SKM-1 treated with dmso at 0.1 percent for 144 hours (cell line): Measurements from ENCODE around the gene LIG4.

Experiments
- DNase-seq: peaks from one replicate; lab custom pipeline; 2025; ENCODE audit not compliant: unreplicated experiment; lab: John Stamatoyannopoulos, UW

The LIG4 gene

DNA sequence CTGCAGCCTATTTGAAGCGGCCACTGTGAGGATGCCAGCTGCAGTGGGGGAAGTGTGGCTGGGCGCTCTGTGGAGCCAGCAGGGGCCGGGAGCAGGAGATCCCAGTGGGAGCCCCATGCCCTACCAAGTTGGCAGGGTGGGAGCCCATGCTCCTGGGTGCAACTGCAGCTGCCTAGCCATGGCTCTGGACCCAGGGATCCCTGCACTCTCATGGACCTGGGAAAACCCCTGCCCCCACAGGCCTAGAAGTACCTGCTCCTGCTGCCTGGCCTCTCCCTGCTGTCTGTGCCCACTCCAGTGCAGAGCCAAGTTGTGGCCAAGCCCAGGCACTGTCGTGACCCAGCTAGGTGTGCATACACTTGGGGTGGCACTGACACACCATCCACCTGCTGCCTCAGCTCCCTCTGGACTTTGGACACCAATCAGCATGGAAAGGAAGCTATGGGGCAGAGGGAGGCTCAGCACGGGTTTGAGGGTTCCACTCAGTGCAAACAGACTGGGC, 20.9 kb downstream of the LIG4 start:
- DNase-seq, result no peak

DNA sequence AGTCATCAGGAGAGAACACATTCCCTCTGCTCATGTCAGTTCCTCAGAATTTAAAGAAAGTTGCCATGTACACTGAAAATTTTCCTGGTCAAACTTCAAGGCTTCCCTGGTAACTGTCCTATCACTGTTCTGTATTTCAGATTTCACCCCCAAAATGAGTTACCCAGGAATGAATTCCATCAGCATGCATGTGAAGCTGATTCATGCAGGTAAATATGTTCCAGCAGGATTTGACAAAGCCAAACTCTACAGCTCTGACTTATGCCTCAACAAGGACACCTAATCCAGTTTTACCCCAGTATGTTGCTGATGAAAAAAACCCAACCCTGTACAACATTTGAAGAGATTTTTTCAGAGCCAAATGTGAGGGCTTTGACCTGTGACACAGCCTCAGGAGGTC, 21.5 kb downstream of the LIG4 start:
- DNase-seq, result no peak

DNA sequence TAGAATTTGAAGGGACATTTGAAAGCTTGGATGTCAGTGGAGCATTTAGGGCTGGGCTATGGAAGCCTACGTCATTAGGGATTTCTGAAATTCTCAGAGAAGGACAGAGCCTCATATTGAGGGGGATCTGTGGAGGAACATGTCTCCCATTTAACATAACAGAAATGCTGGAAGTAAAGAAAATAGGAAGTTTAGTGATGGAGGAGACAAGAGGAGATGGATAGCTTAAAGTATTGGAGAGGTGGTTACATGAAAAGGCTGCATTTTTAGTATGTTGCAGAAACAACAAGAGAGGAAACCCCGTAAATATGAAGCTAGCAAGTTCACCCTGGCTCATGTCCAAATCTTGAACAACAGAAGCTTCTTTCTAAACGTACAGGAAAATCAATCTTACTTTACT, 24.4 kb downstream of the LIG4 start:
- no peak for DNase-seq

DNA sequence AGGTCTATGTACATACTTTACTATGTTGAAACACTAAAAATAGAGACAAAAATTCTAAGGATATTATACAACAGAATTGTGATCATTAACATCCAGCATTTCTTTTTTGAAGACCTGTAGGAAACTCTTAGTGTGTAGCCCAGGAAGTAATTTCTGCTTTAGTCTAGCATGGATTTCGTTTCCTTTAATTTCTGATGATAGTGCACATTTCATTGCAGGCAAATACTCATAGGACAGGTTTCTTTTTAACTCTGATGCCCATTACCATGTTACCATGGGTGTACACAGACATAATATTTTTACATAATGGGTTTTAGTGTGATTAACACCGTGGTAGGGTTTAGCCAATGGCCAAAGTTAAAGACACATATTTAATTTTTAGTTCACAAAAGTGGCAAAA, 27.1 kb downstream of the LIG4 start:
- DNase-seq, result no peak

DNA sequence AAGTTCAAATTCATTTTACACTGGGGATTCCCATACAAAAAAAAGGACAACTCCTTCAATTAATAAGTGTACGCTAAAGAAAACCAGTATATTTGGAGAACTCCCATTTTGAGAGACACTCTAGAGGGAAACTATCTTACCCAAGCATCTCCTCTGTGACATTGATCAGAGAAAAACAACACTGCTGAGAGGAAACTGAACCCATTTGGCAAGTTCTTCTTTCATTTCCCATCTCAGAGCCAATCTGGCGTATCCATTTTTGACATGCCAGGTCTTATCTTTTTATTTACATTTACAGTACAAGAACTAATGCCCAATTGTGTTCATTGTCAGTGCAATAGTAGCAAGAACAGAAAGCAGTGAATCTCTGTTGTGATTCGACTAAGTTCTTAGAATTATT, 30.1 kb downstream of the LIG4 start:
- no peak for DNase-seq

DNA sequence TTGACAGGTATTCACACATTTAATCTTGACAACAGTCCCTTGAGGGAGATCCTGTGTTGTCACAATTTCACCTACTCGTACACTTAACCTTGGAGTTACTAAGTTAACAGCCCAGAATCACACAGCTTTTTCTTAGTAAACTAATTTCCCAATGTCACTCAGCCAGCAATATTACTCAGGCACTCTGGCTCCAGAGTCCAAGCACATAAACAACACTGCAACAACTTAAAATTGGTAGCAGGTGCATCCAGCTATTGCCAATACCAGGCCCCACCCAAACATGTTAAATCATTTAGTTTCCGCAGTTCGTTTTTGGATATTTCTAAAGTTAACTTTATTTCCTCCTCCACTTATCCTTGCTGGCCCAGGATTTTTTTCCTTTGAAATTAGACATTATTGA, 32.7 kb downstream of the LIG4 start:
- DNase-seq, result no peak

DNA sequence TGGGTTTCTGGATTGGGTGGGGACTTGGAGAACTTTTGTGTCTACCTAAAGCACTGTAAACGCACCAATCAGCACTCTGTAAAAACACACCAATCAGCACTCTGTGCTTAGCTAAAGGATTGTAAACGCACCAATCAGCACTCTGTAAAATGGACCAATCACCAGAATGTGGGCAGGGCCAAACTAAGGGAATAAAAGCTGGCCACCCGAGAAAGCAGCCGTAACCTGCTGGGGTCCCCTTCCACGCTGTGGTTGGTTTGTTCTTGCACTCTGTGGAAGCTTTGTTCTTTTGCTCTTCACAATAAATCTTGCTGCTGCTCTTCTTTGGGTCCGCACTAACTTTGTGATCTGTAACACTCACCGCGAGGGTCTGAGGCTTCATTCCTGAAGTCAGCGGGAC, 37.3 kb downstream of the LIG4 start:
- DNase-seq, result no peak

DNA sequence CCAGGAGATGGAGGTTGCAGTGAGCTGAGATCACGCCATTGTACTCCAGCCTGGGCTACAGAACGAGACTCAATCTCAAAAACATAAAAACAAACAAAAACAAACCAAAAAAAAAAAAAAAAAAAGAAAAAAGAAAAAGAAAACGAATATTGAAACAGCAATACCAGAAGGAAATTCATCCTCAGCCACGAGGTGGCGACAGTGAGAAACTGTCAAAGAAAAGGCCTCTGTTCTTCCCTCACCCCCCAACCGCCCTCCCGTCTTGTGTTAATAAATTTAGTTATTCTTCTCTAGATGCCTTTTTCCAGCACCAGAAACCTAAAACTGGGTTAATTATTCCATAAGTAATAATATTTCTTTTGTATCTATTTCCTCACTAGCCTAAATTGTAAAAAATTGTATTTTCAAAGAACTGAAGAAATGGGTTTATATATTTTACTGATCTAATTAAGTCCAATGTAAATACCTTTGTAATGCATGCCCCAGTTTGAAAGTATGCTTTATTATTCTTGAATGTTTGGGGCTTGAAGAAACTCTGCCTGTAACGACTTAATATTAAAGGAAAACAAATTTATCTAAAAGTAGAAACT, 38.6 kb downstream of the LIG4 start:
- DNase-seq, result no peak

DNA sequence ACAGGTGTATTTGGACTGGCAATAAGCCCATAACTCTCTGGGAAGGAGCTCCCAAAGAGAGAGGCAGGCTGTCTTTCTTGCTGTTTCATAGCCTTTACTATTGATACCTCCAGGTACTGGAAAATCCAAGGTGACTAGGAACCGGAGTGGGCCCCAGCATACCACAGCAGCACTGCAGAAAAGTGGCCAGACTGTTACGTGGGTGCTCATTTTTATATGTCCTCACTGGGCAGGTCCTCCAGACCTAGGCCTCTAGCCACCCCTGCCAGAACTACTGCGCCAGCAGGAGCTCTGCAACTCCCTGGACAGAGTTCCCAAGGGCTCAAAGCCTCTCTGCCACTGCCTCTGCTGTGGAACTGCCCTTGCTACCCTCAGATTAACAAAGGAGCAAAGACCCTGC, 46.4 kb downstream of the LIG4 start:
- no peak for DNase-seq

DNA sequence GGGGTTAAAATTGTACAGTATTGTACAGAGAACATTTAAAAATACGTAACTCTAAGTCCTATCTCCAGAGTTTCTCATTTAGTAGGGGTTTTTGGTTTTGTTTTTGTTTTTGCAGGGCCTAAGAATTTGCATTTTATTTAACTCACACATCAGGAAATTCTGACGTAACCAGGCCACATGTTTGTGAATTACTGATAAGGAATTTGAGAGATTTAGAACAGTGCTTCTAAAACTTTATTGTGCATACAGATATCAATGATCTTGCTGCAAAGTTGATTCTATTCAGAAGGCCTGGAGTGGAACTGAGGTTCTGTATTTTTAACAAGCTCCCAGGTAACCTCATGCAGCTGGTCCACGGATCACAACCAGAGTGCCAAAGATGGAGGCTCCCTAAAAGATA, 49.3 kb downstream of the LIG4 start:
- no peak for DNase-seq

DNA sequence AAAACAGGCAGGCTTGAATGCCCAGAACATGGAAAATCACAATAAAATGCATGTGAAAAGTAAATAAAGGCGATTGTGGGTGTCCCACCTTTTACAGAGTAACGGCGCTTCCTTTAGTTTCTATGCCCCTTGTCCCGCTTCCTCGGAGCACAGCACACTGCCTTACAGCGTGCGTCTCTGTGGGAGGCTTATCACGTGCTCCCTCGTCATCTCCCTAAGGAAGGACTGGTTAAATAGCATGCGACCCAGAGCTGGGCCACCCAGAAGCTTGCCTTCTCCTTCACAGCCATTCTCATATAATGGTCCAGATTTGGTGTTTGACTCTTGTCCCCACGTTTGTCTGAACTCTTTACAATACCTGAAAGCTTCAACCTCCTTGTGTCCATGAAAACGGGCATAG, 56.6 kb downstream of the LIG4 start:
- no peak for DNase-seq
